GM12878 (cell line): ENCODE results near the gene MGME1. TPM values are rescaled to one million over a fixed set of nuclear protein-coding genes. Genes with fewer than 3 reads are reported as not detected.

Experiments
- ATAC-seq: fragments of 200-7000 bp; cut with Tn5 transposase; 3 replicates; pipeline ENCODE4 v1.9.1; 2020; ENCODE audit warnings: mild to moderate bottlenecking, moderate library complexity
- BruUV-seq: library from RNA; stranded (reverse); fragments of 400-500 nt; replicated peaks from 2 replicates; lab custom pipeline; 2021; lab: Mats Ljungman, UMichigan
- CTCF ChIA-PET: fragments of 300-600 bp; sonication (Branson Sonifier 250); formaldehyde crosslinking; extraction: SDS; loops from one replicate; lab custom pipeline; 2021; ENCODE audit warnings: inconsistent platforms; lab: Yijun Ruan, JAX
- POLR2A ChIA-PET: fragments of 350-600 bp; formaldehyde crosslinking; extraction: SDS; loops from one replicate; lab custom pipeline; 2021; ENCODE audit warnings: inconsistent platforms; lab: Charles Lee
- RAD21 ChIA-PET: fragments of 300-600 bp; sonication (Branson Sonifier 250); formaldehyde crosslinking; loops from one replicate; lab custom pipeline; 2023; ENCODE audit warnings: antibody characterized with exemption; ENCODE audit not compliant: unreplicated experiment; lab: Charles Lee
- SMC1A ChIA-PET: fragments of 300-600 bp; sonication (Branson Sonifier 250); formaldehyde crosslinking; loops from one replicate; lab custom pipeline; 2023; ENCODE audit not compliant: unreplicated experiment, uncharacterized antibody; lab: Charles Lee
- DNase-seq: peaks from one replicate; pipeline ENCODE4 v3.0.0-alpha.2; 2011; ENCODE audit warnings: low read depth, low spot score
- FAIRE-seq: peaks from 3 replicates; lab custom pipeline; 2011; peaks lifted over from hg19 to GRCh38; lab: Jason Lieb, UNC
- H2AFZ ChIP-seq: 2 replicates; pipeline ENCODE4 v1.6.0; 2011; ENCODE audit warnings: low read depth, low read length, control low read depth; ENCODE audit not compliant: control insufficient read depth
- H3K27ac ChIP-seq: 2 replicates; pipeline ENCODE4 v1.5.1; 2011; ENCODE audit warnings: control low read depth; ENCODE audit not compliant: control insufficient read depth, insufficient read depth
- H3K27me3 ChIP-seq, 2 experiments: replicated peaks in 1 of 2; 2 replicates each; pipeline versions ENCODE4 v1.6.0 to v1.6.1; 2011; ENCODE audit warnings: low read length in 1 of 2; ENCODE audit not compliant: control insufficient read depth in 2 of 2, insufficient read depth in 2 of 2
- H3K36me3 ChIP-seq, 2 experiments: 2 replicates each; pipeline ENCODE4 v1.5.1; 2011; ENCODE audit warnings: low read length in 1 of 2; ENCODE audit not compliant: control insufficient read depth in 2 of 2, insufficient read depth in 2 of 2
- H3K4me1 ChIP-seq: 2 replicates; pipeline ENCODE4 v1.6.1; 2011; ENCODE audit warnings: mild to moderate bottlenecking, low read length, moderate library complexity, mixed read lengths; ENCODE audit not compliant: control insufficient read depth, insufficient read depth
- H3K4me2 ChIP-seq: 2 replicates; pipeline ENCODE4 v1.6.0; 2011; ENCODE audit warnings: control low read depth; ENCODE audit not compliant: control insufficient read depth, insufficient read depth
- H3K4me3 ChIP-seq: fragments of 200-600 bp; sonication (generic); 2 replicates; pipeline ENCODE4 v1.5.1; 2016
- H3K79me2 ChIP-seq: 2 replicates; pipeline ENCODE4 v1.6.0; 2011; ENCODE audit warnings: low read length; ENCODE audit not compliant: control insufficient read depth, insufficient read depth
- H3K9ac ChIP-seq: 2 replicates; pipeline ENCODE4 v1.8.0; 2011; ENCODE audit warnings: low read length, control low read depth, mixed read lengths; ENCODE audit not compliant: control insufficient read depth, insufficient read depth
- H3K9me3 ChIP-seq: replicated peaks from 3 replicates; pipeline ENCODE4 v1.5.1; 2011; ENCODE audit warnings: mild to moderate bottlenecking, low read length; ENCODE audit not compliant: control insufficient read depth, insufficient read depth
- H4K20me1 ChIP-seq: 2 replicates; pipeline ENCODE4 v1.6.0; 2011; ENCODE audit not compliant: control insufficient read depth, insufficient read depth
- BMI1 ChIP-seq: fragments of 450-650 bp; IDR thresholded peaks from 2 replicates; pipeline ENCODE4 v1.6.1; 2016; ENCODE audit warnings: mild to moderate bottlenecking, moderate library complexity, borderline replicate concordance
- CBX5 ChIP-seq: sonication (generic); IDR thresholded peaks from 2 replicates; pipeline ENCODE4 v1.6.1; 2016; ENCODE audit warnings: low read depth, moderate library complexity, mild to moderate bottlenecking, inconsistent platforms
- CHD1 ChIP-seq: IDR thresholded peaks from 2 replicates; pipeline ENCODE4 v1.6.1; 2012; ENCODE audit warnings: low read depth, low read length, improper control_type of control experiment
- KLF5 ChIP-seq: fragments of 450-650 bp; IDR thresholded peaks from 2 replicates; pipeline ENCODE4 v1.6.1; 2014; ENCODE audit warnings: mild to moderate bottlenecking; ENCODE audit not compliant: partially characterized antibody
- MEF2A ChIP-seq: IDR thresholded peaks from 2 replicates; pipeline ENCODE4 v1.6.1; 2011; ENCODE audit warnings: low read depth, mild to moderate bottlenecking, low read length, moderate library complexity; ENCODE audit not compliant: insufficient read depth
- PAX8 ChIP-seq: fragments of 450-650 bp; IDR thresholded peaks from 2 replicates; pipeline ENCODE4 v1.6.1; 2017; ENCODE audit warnings: mild to moderate bottlenecking, moderate library complexity
- POLR2AphosphoS2 ChIP-seq: IDR thresholded peaks from 2 replicates; pipeline ENCODE4 v1.6.1; 2011; ENCODE audit warnings: low read depth, mild to moderate bottlenecking, low read length, improper control_type of control experiment, moderate library complexity
- RB1 ChIP-seq: fragments of 450-650 bp; formaldehyde crosslinking; IDR thresholded peaks from 2 replicates; pipeline ENCODE4 v1.6.1; 2017; ENCODE audit warnings: mild to moderate bottlenecking, borderline replicate concordance
- STAT3 ChIP-seq: IDR thresholded peaks from 2 replicates; pipeline ENCODE4 v1.6.1; 2011; ENCODE audit warnings: low read depth, low read length, improper control_type of control experiment
- SUZ12 ChIP-seq: fragments of 200-600 bp; sonication (generic); IDR thresholded peaks from one replicate; pipeline ENCODE4 v1.6.1; 2018; ENCODE audit warnings: antibody characterized with exemption, mild to moderate bottlenecking; ENCODE audit not compliant: unreplicated experiment
- TCF7 ChIP-seq: IDR thresholded peaks from 2 replicates; pipeline ENCODE4 v1.6.1; 2014; ENCODE audit warnings: antibody characterized with exemption, borderline replicate concordance
- WGBS: methylation state at CpG from one replicate; pipeline ENCODE4 v1.1.6; 2016; ENCODE audit warnings: low lambda C conversion rate; ENCODE audit not compliant: insufficient replicate concordance, insufficient coverage; ENCODE audit errors: missing lambda C conversion rate; 5-methylcytosine and 5-hydroxymethylcytosine counted together
- in situ Hi-C: fragments of 300-500 bp; cut with MboI; formaldehyde crosslinking; loops from 9 replicates; pipeline ENCODE4 v1.14.3; 2018; ENCODE audit warnings: mixed read lengths
- intact Hi-C: fragments of 100-400 bp; cut with micrococcal nuclease; formaldehyde crosslinking; loops from one replicate; pipeline ENCODE4 v1.14.2; 2022; ENCODE audit not compliant: unreplicated experiment
- polyA plus RNA-seq, 11 experiments: library from polyadenylated mRNA; depleted of rRNA in 4 of 11; unstranded in 6 of 11; stranded (reverse) in 5 of 11; fragments of >200 nt; fragmentation: Nextera tagmentation in 4 of 11; fragmentation: Illumina TruSeq in 1 of 11; extraction: Ambion mirVana in 4 of 11; extraction: Trizol in 1 of 11; gene quantifications; 1 replicate in 1 of 11; 2 replicates in 10 of 11; pipeline versions ENCODE4 v1.2.1 to v1.2.3, GENCODE V29; 2011 to 2016; ENCODE audit warnings: inconsistent platforms in 2 of 11, missing spikeins in 2 of 11, low read depth in 1 of 11
- total RNA-seq, 4 experiments: library from RNA; depleted of rRNA in 3 of 4; stranded (reverse); fragments of >200 nt in 3 of 4; fragmentation: Illumina TruSeq in 1 of 4; extraction: Trizol in 1 of 4; gene quantifications; 2 replicates each; pipeline versions ENCODE4 v1.2.1 to v1.2.3, GENCODE V29; 2013 to 2021
- TF ChIP-seq, protein P1 (sequence below): IDR thresholded peaks from 2 replicates; pipeline ENCODE4 v1.6.1; 2012; ENCODE audit warnings: improper control_type of control experiment, low read depth, low read length; ENCODE audit not compliant: insufficient replicate concordance
- TF ChIP-seq, protein P2 (sequence below): fragments of 450-650 bp; IDR thresholded peaks from 2 replicates; pipeline ENCODE4 v1.6.1; 2017; ENCODE audit warnings: antibody characterized with exemption, mild to moderate bottlenecking, moderate library complexity

The MGME1 gene
- total and polyA plus RNA-seq, 10 of the 15 experiments (the other 5 are each of a cell fraction or from before 2014, with no cell fraction given), result 13.4 to 44.8 (median 30.6) TPM

DNA sequence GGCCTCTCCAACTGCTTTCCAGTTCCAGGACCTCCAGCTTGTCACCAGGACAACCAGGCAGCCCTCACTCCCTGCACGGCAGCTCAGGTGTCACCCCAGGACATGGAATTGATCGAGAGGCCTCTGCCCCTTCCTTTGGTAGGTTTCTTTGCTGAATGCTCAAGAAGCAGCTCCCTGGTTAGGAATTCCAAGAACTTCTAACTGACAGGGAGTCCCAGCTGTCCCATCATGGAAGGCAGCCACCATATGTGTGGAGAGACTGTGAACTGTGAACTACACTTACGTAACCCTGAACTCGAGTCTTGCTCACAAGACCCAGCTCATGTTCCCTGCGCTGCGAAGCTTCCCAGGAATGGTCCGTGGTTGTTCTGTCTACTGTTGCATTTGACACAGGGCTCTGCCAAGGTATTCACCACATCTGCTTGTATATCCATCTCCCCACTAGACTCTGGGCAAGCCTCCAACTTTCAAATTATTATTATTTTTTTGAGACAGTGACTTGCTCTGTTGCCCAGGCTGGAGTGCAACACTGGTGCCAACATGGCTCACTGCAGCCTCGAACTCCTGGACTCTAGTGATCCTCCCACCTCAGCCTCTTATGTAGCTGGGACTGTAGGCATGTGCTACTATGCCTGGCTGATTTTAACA, 35.7 kb downstream of the MGME1 start:
- Histone ChIP-seq H3K4me2 (peak overlapping the region; percentile 92), H3K79me2 (no peaks in the 10 kb centered on the region), H3K27me3 (no peaks in the 10 kb centered on the region), H3K27ac (peak overlapping the region; percentile 82), H3K9me3 (no peaks in the 10 kb centered on the region), H4K20me1 (no peaks in the 10 kb centered on the region), H3K4me3 (no peak overlapping the region), H3K9ac (peak overlapping the region; percentile 32; the same call in 1 of the 2 replicates), H3K4me1 (peaks cover 31% of the 10 kb centered on the region), H3K36me3 (no peaks in the 10 kb centered on the region), H2AFZ (no peak overlapping the region)
- ChIA-PET SMC1A (interaction anchor here (0.7 to 4.0 kb wide), 13 partner anchors 9 to 322 kb away, joined by 3 to 29 read pairs (median 6); partner anchors contain the start of genes MGME1 and RRBP1), CTCF (interaction anchor here (0.7 to 2.8 kb wide), 17 partner anchors 10 to 499 kb away, joined by 3 to 27 read pairs (median 4); partner anchors contain the start of genes MGME1, RRBP1 and SNX5), RAD21 (interaction anchor here (0.6 to 3.0 kb wide), 16 partner anchors 9 to 500 kb away, joined by 3 to 15 read pairs (median 7); partner anchors contain the start of genes KAT14, PET117, RRBP1 and SNX5)
- in situ Hi-C loops, result no loop called here
- 77% methylated on average over 8 of the region's 8 CpGs for WGBS
- no peak for FAIRE-seq
- TF ChIP-seq PAX8 (no peak), CBX5 (no peak), SUZ12 (no peak), MEF2A (no peak), STAT3 (no peak), CHD1 (no peak), POLR2AphosphoS2 (no peak), RB1 (no peak), TCF7 (no peak), KLF5 (no peak), BMI1 (no peak)
- TF ChIP-seq, protein P1, sequence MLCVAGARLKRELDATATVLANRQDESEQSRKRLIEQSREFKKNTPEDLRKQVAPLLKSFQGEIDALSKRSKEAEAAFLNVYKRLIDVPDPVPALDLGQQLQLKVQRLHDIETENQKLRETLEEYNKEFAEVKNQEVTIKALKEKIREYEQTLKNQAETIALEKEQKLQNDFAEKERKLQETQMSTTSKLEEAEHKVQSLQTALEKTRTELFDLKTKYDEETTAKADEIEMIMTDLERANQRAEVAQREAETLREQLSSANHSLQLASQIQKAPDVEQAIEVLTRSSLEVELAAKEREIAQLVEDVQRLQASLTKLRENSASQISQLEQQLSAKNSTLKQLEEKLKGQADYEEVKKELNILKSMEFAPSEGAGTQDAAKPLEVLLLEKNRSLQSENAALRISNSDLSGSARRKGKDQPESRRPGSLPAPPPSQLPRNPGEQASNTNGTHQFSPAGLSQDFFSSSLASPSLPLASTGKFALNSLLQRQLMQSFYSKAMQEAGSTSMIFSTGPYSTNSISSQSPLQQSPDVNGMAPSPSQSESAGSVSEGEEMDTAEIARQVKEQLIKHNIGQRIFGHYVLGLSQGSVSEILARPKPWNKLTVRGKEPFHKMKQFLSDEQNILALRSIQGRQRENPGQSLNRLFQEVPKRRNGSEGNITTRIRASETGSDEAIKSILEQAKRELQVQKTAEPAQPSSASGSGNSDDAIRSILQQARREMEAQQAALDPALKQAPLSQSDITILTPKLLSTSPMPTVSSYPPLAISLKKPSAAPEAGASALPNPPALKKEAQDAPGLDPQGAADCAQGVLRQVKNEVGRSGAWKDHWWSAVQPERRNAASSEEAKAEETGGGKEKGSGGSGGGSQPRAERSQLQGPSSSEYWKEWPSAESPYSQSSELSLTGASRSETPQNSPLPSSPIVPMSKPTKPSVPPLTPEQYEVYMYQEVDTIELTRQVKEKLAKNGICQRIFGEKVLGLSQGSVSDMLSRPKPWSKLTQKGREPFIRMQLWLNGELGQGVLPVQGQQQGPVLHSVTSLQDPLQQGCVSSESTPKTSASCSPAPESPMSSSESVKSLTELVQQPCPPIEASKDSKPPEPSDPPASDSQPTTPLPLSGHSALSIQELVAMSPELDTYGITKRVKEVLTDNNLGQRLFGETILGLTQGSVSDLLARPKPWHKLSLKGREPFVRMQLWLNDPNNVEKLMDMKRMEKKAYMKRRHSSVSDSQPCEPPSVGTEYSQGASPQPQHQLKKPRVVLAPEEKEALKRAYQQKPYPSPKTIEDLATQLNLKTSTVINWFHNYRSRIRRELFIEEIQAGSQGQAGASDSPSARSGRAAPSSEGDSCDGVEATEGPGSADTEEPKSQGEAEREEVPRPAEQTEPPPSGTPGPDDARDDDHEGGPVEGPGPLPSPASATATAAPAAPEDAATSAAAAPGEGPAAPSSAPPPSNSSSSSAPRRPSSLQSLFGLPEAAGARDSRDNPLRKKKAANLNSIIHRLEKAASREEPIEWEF, result no peak
- TF ChIP-seq, protein P2, sequence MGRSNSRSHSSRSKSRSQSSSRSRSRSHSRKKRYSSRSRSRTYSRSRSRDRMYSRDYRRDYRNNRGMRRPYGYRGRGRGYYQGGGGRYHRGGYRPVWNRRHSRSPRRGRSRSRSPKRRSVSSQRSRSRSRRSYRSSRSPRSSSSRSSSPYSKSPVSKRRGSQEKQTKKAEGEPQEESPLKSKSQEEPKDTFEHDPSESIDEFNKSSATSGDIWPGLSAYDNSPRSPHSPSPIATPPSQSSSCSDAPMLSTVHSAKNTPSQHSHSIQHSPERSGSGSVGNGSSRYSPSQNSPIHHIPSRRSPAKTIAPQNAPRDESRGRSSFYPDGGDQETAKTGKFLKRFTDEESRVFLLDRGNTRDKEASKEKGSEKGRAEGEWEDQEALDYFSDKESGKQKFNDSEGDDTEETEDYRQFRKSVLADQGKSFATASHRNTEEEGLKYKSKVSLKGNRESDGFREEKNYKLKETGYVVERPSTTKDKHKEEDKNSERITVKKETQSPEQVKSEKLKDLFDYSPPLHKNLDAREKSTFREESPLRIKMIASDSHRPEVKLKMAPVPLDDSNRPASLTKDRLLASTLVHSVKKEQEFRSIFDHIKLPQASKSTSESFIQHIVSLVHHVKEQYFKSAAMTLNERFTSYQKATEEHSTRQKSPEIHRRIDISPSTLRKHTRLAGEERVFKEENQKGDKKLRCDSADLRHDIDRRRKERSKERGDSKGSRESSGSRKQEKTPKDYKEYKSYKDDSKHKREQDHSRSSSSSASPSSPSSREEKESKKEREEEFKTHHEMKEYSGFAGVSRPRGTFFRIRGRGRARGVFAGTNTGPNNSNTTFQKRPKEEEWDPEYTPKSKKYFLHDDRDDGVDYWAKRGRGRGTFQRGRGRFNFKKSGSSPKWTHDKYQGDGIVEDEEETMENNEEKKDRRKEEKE, result no peak
- TF ChIP-seq, all 136 proteins: peak for 0
- intact Hi-C loops, result loop anchor here (10.0 kb wide), 1 partner anchor 280 kb away; the partner anchor contains the start of gene ZNF133
- DNase-seq (no peak), ATAC-seq (0 out of 3 replicates have a peak, but pooled peaks have one; percentile 1)
- POLR2A ChIA-PET, result interaction anchor here (1.0 to 1.9 kb wide), 6 partner anchors 12 to 46 kb away, joined by 4 to 9 read pairs (median 6); partner anchors contain the start of gene MGME1
- no TSS peak for BruUV-seq
